HL-60 (cell line): ENCODE data around the gene NMBR.
"Not testable (repeated sequence)": the region's sequence is repeated elsewhere in the genome, so short reads cannot be mapped to it uniquely, and the experiment has no call there.

ENCODE experiments used
- GABPA ChIP-seq: IDR thresholded peaks from 2 replicates; pipeline ENCODE4 v1.6.1; 2012; ENCODE audit warnings: low read depth
- POLR2AphosphoS5 ChIP-seq: IDR thresholded peaks from 2 replicates; pipeline ENCODE4 v1.6.1; 2012; ENCODE audit warnings: low read depth
- TF ChIP-seq, protein P1 (sequence below): IDR thresholded peaks from one replicate; pipeline ENCODE4 v1.5.1; 2011; ENCODE audit warnings: low read length, control low read depth, inconsistent platforms; ENCODE audit not compliant: insufficient read depth
- TF ChIP-seq, protein P2 (sequence below): IDR thresholded peaks from 2 replicates; pipeline ENCODE4 v1.6.1; 2012; ENCODE audit warnings: low read depth; ENCODE audit not compliant: insufficient replicate concordance

DNA sequence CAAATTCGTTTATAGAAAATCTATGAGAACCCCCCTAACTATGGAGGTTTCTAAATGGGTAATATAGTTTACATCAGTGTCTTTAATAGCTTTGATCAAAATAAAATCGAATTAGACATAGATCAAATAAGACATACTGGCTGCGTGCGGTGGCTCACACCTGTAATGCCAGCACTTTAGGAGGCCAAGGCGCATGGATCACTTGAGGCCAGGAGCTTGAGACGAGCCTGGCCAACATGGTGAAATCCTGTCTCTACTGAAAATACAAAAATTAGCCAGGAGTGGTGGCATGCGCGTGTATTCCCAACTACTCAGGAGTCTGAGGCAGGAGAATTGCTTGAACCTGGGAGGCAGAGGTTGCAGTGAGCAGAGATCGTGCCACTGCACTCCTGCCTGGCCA is 36.1 kb downstream of the NMBR start:
- TF ChIP-seq, protein P1, sequence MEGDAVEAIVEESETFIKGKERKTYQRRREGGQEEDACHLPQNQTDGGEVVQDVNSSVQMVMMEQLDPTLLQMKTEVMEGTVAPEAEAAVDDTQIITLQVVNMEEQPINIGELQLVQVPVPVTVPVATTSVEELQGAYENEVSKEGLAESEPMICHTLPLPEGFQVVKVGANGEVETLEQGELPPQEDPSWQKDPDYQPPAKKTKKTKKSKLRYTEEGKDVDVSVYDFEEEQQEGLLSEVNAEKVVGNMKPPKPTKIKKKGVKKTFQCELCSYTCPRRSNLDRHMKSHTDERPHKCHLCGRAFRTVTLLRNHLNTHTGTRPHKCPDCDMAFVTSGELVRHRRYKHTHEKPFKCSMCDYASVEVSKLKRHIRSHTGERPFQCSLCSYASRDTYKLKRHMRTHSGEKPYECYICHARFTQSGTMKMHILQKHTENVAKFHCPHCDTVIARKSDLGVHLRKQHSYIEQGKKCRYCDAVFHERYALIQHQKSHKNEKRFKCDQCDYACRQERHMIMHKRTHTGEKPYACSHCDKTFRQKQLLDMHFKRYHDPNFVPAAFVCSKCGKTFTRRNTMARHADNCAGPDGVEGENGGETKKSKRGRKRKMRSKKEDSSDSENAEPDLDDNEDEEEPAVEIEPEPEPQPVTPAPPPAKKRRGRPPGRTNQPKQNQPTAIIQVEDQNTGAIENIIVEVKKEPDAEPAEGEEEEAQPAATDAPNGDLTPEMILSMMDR, result not testable (repeated sequence)
- TF ChIP-seq GABPA, POLR2AphosphoS5: not testable (repeated sequence)
- TF ChIP-seq, protein P2, sequence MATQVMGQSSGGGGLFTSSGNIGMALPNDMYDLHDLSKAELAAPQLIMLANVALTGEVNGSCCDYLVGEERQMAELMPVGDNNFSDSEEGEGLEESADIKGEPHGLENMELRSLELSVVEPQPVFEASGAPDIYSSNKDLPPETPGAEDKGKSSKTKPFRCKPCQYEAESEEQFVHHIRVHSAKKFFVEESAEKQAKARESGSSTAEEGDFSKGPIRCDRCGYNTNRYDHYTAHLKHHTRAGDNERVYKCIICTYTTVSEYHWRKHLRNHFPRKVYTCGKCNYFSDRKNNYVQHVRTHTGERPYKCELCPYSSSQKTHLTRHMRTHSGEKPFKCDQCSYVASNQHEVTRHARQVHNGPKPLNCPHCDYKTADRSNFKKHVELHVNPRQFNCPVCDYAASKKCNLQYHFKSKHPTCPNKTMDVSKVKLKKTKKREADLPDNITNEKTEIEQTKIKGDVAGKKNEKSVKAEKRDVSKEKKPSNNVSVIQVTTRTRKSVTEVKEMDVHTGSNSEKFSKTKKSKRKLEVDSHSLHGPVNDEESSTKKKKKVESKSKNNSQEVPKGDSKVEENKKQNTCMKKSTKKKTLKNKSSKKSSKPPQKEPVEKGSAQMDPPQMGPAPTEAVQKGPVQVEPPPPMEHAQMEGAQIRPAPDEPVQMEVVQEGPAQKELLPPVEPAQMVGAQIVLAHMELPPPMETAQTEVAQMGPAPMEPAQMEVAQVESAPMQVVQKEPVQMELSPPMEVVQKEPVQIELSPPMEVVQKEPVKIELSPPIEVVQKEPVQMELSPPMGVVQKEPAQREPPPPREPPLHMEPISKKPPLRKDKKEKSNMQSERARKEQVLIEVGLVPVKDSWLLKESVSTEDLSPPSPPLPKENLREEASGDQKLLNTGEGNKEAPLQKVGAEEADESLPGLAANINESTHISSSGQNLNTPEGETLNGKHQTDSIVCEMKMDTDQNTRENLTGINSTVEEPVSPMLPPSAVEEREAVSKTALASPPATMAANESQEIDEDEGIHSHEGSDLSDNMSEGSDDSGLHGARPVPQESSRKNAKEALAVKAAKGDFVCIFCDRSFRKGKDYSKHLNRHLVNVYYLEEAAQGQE, result not testable (repeated sequence)
